Measurements from ENCODE around the gene LPCAT1.
"Not testable (repeated sequence)": the region's sequence is repeated elsewhere in the genome, so short reads cannot be mapped to it uniquely, and the experiment has no call there.

LPCAT1 gene

GRCh38 chr5:1540831-1541701 is 17.3 kb upstream of the LPCAT1 start:
- no peak for DNase-seq

- no peak for DNase-seq
Observed at GRCh38 chr5:1540166-1540565, 16.4 kb upstream of the LPCAT1 start.

GRCh38 chr5:1539393-1540161 is 15.8 kb upstream of the LPCAT1 start:
- not testable (repeated sequence) for DNase-seq

- no peak for DNase-seq
Observed at GRCh38 chr5:1538741-1539392, 15.1 kb upstream of the LPCAT1 start.

- no peak for DNase-seq
Observed at GRCh38 chr5:1538276-1538675, 14.5 kb upstream of the LPCAT1 start.

- DNase-seq = no peak
Observed at GRCh38 chr5:1537603-1538154, 13.9 kb upstream of the LPCAT1 start.

GRCh38 chr5:1536871-1537602 is 13.3 kb upstream of the LPCAT1 start:
- DNase-seq = no peak

GRCh38 chr5:1536322-1536845 is 12.6 kb upstream of the LPCAT1 start:
- peak; percentile 63 for DNase-seq

- DNase-seq = no peak
Observed at GRCh38 chr5:1535646-1536045, 11.9 kb upstream of the LPCAT1 start.

GRCh38 chr5:1532384-1532783 is 8.6 kb upstream of the LPCAT1 start:
- DNase-seq = no peak

GRCh38 chr5:1529498-1529897 is 5.7 kb upstream of the LPCAT1 start:
- no peak for DNase-seq

- no peak for DNase-seq
Observed at GRCh38 chr5:1527533-1528205, 3.9 kb upstream of the LPCAT1 start.

- DNase-seq = no peak
Observed at GRCh38 chr5:1526681-1527131, 2.9 kb upstream of the LPCAT1 start.

GRCh38 chr5:1526190-1526631 is 2.5 kb upstream of the LPCAT1 start:
- DNase-seq = no peak

GRCh38 chr5:1525624-1526189 is 1.9 kb upstream of the LPCAT1 start:
- no peak for DNase-seq

- DNase-seq = no peak
Observed at GRCh38 chr5:1524799-1525623, 1.3 kb upstream of the LPCAT1 start.

- DNase-seq = no peak
Observed at GRCh38 chr5:1524481-1524798, 680 bp upstream of the LPCAT1 start.

- no peak for DNase-seq
Observed at GRCh38 chr5:1523480-1523792, 324 bp downstream of the LPCAT1 start.

- DNase-seq = peak; percentile 25
Observed at GRCh38 chr5:1522601-1523479, 920 bp downstream of the LPCAT1 start.

All from stimulated activated CD4-positive, alpha-beta T cell treated with anti-CD3 and anti-CD28 coated beads, Interleukin-4, amount 100 ng/mL, for 1 hour (primary cell).